DMS153 (cell line): ENCODE measurements around the gene RBM17.
"Not testable (repeated sequence)": the region's sequence is repeated elsewhere in the genome, so short reads cannot be mapped to it uniquely, and the experiment has no call there.

Experiments
- DNase-seq: peaks from one replicate; lab custom pipeline; 2025; lab: John Stamatoyannopoulos, UW

The RBM17 gene

DNA sequence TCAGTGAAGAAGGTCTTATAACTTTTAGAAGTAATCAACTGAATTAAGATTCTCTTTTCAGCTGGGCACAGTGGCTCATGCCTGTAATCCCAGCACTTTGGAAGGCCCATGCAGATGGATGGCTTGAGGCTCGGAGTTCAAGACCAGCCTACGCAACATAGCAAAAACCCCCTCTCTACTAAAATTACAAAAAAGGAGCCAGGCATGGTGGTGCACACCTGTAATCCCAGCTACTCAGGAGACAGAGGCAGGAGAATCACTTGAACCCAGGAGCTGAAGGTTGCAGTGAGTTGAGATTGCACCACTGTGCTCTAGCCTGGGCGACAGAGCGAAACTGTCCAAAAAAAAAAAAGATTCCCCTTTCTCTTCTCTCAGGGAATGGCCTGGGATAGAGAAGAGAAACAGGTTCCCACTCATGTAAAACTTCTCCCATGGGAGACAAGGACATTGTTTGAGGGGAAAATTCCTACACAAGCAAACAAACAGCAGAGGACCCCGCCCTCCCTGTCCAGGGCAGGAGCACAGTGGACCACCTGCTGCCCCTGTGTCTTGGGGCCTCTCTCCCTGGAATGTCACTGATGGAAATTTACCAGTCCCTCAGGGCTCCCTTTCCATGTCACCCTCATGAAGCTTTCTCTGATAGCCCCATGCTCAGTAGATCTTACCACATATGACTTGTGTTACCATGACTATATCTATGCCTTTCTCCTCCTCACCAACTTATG, 32.3 kb upstream of the RBM17 start:
- DNase-seq, result no peak

DNA sequence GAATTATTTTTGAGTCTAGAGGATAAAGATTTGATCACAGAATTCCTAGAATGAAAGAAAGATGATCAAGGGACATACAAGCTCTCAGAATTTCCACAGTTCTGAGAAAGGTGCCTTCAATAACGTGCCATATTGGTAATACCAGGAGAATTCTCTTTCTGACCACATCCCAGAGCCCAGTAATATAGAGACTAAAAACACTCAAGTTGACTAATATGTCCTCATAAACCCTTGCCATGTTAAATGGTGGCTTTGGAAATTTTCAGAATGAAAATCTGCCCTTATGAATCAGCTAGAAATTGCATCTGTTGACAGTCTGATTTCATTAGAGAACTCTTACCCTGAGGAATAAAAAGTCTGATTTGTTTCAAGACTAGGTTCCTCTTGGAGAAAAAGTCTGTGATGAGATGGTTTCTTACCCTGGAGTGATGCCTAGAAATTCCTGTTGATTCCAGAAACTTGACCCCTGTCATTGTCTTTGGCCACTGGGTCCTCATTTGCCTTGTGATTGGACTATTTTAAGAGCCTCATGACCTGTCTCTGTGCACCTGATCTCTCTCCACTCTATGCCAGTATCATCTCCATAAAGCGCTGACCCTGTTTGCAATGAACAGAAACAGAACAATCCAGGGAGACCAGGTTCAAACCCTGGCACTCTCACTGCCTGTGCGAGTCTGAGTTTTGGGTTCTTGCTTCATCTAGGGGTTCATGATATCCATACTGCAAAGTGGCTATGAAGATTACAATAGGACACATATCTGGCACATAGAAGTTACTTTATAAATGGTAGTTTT, 30.0 kb upstream of the RBM17 start:
- no peak for DNase-seq

DNA sequence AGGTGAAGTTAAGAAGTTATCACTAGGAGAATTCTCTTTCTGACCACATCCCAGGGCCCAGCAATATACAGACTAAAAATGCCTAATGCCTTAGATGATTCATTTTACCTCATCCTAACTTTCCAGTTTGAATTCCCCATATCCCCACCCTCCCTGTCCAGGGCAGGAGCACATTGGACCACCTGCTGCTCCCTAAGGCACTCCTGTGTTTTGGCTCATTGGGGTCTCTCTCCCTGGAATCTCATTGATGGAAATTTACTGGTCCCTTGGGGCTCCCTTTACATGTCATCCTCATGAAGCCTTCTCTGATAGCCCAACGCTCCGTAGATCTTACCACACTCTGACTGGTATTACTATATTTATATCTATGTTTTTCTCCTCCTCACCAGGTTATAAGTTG, 29.3 kb upstream of the RBM17 start:
- DNase-seq, result no peak

DNA sequence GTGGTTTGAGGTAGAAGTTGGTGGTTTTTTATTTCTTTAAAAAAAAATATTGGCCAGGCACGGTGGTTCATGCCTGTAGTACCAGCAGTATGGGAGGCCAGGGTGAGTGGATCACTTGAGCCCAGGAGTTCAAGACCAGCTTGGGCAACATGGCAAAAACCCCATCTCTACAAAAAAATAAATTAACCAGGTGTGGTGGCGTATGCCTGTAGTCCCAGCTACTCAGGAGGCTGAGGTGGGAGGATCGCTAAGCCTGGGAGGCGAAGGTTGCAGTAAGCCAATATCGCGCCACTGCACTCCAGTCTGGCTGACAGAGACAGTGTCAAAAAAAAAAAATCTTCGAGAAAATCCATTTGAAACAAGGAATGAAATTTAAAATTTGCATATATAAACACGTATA, 27.8 kb upstream of the RBM17 start:
- DNase-seq, result no peak

DNA sequence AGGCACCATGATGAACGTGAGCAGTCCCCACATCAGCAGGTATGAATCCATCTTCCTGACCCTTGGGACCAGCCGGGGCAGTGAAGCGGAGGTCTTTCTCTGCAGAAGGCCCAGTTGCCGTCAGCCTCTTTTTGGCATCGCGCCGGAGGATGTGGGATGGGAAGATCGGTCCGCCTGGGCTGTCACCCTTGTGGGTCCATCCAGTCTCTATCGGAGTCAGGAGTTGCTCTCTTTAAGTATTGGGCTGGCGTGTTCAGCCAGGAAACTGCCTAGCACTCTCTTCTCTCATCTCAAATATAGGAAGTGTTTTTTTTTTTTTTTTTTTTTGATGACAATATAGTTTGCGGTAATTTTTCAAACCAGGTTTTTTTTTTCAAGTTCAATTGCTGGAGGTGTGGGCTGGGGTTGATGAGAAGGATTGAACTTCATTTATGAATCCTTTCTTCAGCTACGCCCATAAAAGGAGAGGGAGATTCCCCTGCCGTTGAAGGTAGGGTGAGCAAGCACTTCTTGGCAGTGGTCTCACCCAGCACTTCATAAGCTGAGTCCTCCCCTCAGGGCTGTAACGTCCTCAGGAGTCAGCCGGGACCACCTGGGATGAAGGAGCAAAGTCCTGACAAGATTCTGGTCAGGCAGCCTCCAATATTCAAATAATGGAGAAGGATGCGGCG, 26.6 kb upstream of the RBM17 start, which contains the start of gene IL2RA:
IL2RA (minus strand) TSS at position 267 of the 671 bp plus-strand sequence; CDS start at position 51, 216 bp downstream.
- DNase-seq, result no peak

DNA sequence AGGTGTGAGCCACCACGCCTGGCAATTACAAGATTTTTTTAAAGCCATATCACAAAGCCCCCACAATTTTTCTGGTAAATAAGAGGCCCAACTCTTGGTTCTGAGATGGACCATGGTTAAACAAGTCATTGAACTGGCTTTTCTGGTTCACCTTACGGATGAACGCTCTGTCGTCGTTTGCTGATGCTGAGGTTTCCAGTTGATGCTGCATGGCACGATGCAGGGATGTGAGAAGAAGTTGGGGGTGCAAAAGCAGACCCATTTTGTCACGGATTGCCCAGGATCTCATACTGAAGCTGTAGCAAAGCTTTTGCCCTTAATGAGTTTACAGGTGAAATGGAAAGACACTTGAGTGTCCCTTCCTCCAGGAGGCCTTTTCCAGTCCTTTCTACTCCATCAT, 24.7 kb upstream of the RBM17 start:
- DNase-seq, result no peak

DNA sequence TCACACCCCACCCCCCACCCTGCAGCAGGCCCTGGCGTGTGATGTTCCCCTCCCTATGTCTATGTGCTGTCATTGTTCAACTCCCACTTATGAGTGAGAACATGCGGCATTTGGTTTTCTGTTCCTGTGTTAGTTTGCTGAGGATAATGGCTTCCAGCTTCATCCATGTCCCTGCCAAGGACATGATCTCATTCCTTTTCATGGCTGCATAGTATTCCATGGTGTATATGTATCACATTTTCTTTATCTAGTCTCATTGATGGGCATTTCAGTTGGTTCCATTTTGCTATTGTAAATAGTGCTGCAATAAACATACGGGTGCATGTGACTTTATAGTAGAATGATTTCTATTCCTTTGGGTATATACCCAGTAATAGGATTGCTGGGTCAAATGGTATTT, 24.1 kb upstream of the RBM17 start:
- not testable (repeated sequence) for DNase-seq

DNA sequence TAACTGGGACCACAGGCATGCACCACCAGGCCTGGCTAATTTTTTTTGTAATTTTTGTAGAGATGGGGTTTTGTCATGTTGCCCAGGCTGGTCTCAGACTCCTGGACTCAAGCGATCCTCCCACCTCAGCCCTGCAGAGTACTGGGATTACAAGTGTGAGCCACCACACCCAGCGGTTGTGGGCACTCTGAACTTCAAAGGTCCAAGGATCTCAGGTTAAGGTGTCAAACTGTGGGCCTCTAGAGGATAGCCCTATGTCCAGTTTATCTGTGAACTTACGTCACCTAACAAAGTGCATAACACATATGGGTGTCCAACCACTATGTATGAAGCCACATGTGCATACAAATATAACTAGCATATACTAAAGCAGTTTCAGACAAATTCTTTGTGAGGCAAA, 23.4 kb upstream of the RBM17 start:
- no peak for DNase-seq

DNA sequence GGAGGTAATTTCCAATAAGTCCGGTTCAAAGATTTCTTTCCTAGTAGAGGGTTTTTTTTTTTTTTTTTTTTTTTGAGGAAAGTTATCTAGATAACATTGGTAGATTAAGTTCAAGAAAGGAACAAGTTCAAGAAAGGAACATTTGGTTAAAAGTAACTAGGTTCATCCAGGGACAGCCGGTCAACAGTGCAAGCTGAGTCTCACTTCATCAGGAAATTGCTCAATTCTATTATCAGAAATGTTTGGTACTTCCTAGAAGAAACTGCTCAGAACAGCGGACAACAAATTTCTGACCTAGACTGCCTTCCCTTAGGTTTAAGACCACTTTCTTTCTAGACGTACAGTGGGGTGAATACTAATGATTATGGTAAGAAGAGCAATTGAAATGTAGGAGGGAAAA, 23.0 kb upstream of the RBM17 start:
- no peak for DNase-seq

DNA sequence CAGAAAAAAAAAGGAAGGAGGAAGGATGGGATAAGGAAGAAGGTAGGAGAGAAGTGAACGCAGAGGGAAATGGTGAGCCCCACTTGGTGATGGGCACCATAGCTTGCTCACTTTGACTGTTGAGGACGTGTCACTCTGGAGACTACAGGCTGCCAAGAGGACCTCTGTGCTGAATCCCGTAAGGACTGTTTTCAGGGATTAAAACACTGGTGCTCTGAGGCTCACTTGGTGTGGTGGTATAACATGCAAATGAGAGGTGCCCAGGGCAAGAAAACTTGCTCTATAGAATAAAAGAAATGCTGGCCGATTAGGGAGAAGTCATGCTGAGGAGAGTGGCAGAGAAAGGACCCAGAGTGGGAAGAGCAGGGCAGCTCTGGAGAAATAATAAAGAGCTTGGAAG, 21.4 kb upstream of the RBM17 start:
- DNase-seq, result no peak

DNA sequence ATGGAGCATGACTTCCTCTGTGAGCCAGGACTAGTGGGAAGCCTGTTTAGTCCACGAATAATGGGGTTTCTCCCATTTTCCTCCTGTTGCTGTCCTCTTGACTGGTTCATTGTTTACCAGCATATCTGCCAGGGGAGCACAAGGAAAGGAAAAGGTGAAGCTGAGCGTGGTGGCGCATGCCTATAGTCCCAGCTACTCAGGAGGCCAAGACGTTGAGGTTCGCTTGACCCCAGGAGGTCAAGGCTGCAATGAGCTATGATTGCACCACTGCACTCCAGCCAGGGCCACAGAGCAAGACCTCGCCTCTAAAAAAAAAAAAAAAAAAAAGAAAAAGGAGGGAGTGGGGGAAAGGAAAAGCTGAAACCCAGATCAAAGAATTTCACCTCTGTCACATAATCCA, 20.8 kb upstream of the RBM17 start:
- no peak for DNase-seq

DNA sequence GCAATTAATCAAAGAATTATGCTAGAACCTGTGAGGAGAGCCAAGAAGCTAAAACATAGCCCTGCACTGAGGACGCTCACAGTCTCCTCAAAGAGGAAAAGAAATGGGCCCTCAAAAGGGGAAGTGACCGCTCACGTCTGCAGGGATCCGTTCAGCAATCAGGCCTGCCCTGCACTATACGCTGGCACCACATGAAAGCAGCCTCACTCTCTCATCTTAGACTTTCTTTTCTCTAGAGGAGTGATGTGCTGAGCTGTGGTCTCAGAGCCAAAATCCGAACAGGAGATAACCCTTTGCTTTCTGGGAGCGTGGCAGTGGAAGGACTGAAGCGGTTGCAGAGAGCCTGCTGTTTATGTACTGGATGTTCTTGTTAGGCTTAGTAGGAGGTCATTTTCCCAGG, 20.4 kb upstream of the RBM17 start:
- no peak for DNase-seq

DNA sequence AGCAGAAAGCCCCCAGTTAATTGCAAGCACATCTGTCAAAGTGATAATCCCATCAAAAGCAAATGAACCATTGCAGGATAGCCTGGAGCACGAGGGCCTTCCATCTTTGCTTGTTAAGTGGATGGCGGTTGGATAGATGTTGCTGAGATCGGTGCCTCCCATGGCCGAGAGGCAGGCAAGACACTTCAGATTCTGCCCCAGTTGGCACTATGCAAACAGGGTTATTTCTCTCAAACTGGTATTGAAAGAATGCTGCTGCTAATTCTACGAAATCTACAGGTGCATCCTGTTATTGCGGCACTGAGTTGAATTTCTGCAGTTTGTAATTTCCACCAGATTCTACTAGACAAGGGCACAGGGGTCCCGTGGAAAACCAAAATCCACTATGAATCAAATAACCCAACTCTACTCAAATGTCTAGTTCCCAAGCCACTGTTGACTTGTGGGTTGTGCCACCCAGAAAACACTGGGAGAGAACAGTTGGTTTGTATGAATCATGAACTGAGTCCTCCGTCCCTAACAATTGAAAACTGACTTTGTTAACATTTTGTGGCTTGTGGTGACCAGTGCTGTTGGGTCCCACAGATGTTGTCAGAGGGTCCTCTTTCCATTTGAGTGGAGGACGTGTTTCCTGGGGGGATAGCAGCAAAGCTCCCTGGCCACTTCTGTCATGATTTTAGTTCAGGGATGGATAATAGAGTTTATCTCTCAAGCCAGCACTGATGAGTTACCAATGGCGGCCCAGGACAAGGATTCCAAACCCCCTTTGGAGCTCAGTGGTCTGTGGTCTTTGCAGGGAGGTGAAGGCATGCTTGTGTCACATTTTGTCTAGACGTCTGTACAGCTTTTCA, 19.5 kb upstream of the RBM17 start:
- no peak for DNase-seq

DNA sequence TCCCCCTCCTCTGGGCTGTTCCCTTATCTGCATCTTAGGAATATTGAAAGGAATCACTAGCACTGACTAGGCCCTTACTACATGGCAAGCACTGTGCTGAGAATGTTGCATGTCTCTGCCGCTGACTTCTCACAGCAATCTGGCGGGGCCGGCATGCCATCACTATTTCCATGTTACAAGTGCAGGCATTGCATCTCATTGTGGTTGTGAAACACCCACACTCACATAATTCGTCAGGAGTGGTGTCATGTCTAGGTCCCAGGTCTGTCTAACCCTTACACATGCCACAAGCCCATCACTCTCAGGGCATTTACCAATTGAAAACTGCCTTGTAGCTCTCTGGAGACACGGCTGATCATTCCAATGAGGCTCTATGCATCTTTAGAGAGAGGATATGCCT, 18.2 kb upstream of the RBM17 start:
- no peak for DNase-seq

DNA sequence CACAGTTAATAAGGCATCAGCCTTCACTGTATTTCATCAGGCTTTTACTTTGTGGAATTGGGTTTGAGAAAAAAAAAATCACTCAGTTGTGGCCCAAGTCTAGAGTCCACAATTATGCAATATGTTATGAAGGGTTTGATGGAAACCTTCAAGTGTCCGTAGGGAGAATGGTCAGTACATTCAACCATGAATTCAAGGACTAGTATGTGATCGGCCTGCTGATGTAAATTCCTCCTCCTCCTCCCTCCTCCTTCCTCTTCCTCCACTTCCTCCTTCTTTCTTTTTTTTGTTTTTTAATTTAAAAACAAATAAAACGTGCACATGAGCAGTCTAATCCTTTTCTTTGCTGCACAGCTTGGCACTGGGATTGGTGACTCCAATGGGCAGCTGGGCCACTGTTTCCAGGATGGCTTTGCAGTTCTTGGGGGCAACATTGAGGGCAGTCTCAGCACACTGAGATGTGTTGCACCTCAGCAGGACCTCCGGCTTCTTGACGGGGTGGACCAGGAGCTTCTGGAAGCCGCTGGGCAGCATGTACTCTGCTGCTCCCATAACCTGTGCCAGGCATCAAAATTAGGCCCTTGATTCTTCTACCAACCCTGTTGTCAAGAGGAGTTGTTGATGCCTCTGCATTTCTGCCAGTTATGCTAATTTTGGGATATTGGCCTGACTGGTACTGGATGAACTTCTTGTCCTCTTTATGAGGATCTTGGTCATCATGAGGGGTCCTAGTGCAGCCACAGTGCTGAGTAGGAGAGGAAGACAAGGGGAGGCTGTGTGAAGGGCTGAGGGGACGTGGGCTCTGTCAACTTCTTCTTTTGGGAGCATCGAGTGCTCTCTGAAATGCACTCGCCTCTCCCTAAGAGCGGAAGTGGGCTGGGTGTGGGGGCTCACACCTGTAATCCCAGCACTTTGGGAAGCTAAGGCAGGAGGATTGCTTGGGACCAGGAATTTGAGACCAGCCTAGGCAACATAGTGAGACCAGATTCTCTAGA, 17.4 kb upstream of the RBM17 start:
- DNase-seq, result no peak

DNA sequence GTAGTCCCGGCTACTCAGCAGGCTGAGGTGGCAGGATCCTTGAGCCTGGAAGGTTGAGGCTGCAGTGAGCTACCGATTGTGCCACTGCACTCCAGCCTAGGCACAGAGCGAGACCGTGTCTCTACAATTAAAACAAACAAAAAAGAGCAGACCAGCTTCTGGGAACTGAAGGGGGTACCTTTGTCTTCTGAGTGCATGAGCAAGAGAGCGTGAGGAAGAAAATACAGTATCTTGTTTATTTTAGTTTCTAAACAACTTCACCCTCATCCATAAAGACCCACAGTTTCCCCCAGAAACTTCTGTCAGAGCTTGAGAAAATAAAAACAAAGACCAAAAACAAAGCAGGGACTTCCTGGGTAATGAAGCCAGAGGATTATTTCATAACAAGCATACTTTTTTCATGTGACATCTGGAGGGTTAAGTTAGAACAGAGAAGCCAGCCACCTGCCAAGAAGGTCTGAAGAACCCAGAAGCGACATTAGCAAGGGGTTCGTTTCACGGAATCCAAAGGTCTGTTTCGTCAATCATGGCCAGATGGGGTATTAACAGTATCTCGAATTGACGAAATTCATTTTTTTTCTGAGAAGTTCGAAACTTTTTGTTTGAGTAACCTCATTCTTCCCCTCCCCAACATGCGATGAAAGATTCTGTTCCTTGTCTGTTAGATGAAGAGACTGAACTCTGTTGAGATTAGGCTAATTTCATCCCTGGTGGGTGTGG, 16.5 kb upstream of the RBM17 start:
- DNase-seq, result no peak

DNA sequence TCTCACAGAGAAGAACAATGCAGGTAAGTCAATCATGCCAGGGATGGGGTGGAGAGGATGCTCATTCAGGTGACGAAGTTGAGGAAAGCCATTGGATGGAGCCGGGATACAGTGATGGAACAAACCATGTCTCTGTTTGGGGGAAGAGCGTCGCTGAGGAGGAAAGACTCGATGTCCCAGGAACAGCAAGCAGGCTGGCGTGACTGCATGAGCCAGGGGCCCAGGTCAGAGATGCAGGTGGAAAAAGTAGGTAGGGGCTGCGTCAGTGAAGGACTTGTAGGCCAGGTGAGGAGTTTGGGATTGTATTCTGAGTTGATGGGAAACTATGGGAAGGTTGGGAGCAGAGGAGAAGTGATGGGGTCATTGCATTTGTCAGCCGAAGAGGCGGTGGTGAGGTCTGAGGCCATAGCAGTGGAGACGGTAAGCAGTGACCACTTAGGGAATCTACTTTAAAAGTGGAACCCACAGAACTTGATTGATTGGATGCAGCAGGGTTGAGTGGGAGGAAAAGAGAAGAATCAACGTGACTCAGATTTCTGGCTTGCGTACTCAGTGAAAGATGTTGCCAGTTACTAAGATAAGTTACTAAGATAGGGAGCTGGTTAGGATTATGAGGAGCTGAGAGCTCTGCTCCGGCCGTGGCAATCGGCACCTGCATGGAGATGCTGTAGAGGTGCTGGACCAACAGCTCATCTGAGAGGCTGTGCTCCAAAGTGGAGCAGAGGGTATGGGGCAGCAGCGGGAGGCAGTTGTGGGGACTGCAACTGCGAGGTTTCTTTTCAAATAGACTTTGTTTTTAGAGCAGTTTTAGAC, 14.1 kb upstream of the RBM17 start:
- no peak for DNase-seq

DNA sequence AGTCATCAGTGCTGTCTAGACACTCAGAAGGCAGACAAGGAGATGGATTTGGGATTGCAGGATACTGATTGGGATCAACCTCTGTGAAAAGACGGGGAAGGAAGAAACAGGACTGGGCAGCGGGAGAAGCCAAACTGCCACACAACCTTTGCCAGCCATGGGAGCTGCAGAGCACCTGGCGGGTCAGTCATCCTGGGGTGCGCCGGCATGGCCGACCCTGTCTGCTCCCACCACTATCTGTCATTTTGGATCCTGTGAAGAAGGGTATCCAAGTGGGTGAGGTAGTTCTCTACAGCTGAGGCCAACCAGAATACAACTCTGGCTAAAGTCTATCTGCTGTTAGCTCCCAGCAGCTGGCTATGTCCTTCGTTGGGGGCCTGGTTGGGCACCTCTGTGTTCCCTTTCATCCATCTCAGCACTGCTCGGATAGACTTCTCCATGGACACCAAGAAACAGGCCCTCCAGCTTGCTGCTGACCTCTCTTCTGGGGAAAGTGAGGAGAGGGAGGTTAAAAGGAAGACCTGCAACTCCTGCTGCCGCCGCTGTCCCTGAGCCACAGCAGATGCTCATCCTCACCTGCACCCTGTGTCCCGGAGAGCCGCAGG, 11.7 kb upstream of the RBM17 start:
- no peak for DNase-seq

DNA sequence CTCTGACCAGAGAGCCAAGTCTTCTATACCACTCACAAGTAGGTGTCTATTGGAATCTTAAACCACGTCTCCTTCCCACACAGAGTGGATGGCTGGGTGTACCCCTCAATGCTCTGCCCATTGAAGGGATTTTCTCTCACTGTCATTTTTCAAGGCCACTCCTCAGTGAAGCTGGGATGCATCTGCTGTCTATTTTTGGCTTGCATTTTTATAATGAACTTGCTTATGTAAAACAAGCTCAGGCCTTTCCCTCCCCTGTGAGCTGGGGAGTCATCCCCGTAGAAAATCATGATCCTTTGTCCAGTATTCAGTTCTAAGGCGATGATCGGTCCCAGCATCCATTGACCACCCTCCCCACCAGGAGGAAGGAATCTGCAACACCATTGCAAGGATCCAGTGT, 9.8 kb upstream of the RBM17 start:
- no peak for DNase-seq
